HG02840 (cell line): Measurements from ENCODE around the gene TRIP11.

Source experiments
- ATAC-seq: cut with Tn5 transposase; IDR thresholded peaks from one replicate; pipeline ENCODE4 v1.9.1; 2021; ENCODE audit warnings: mild to moderate bottlenecking, moderate library complexity, moderate number of reproducible peaks; ENCODE audit not compliant: unreplicated experiment, low FRiP score

Gene TRIP11

DNA sequence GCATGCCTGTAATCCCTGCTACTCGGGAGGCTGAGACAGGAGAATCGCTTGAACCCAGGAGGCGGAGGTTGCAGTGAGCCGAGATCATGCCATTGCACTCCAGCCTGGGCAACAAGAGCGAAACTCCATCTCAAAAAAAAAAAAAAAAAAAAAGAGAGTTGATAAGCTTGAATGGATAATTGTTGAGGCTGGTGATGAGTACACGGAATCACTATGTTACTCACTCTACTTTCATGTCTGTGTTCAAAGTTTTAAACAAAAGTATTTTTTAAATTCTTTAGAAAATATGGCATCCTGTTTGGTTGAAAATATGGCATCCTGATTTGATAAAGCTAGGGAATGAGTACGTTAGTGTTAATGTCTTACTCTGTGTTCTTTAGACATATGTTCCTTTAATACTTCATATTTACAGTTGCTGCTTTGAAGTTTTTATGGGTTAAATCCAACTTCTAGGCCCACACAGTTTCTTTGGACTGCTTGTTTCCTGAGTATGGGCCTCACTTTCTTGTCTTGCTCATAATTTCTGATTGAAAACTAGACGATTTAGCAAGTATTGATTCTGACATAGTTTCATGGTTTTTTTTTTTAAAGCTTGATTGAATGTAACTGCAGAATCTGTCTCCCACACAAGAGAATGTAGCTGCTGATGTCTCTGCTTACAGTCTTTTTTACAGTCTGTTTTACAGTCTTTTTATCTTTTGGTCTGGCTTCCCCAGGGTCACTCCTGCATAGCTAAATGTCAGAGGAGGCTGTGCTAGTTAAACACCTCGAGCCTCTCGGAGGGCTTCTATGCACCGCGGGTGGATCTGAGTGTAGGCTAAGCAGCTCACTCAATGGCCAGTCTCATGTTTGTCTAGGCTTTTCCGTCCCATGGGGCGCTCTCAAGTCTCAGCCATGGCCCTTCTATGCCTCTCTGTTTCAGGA is 78.3 kb downstream of the TRIP11 start:
- ATAC-seq, result no peak

DNA sequence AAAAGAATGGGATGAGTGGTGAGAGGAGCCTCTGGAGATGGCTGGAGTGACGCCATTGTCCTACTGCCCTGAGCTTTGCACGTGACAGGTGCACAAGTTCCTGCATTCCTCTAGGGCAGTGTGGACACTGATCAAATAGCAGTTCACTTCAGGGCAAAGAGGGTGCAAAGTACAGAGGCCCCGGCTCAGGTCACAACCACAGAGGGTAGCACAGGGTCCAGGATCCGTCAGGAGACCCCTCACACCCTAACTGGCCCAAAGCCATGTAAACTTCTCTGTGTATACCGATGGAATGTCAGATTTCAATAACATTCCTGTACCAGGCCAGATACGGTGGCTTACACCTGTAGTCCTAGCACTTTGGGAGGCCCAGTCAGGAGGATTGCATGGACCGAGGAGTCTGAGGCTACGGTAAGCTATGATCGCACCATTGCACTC is 82.0 kb downstream of the TRIP11 start:
- no peak for ATAC-seq

DNA sequence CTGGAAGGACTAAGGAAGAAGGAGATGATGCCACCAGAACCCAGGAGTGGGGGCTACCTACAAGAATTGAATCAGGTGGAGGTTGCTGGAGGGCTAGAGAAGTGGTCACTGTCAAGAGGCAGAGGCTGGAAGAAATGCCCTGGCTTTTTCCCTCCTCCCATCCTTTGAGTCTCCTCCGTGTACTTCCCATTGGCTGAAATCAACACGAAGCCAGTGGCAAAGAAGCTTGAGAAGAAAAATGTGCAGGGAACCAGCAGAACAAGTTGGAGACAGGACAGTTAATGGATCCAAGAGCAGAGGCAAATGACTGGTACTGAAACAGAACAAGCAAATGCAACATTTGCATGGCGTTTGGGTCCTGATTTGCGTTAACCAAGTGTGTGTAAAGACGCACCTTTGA is 83.2 kb downstream of the TRIP11 start:
- no peak for ATAC-seq

GRCh38 chr14:91955168-91955567 is 84.7 kb downstream of the TRIP11 start:
- no peak for ATAC-seq

DNA sequence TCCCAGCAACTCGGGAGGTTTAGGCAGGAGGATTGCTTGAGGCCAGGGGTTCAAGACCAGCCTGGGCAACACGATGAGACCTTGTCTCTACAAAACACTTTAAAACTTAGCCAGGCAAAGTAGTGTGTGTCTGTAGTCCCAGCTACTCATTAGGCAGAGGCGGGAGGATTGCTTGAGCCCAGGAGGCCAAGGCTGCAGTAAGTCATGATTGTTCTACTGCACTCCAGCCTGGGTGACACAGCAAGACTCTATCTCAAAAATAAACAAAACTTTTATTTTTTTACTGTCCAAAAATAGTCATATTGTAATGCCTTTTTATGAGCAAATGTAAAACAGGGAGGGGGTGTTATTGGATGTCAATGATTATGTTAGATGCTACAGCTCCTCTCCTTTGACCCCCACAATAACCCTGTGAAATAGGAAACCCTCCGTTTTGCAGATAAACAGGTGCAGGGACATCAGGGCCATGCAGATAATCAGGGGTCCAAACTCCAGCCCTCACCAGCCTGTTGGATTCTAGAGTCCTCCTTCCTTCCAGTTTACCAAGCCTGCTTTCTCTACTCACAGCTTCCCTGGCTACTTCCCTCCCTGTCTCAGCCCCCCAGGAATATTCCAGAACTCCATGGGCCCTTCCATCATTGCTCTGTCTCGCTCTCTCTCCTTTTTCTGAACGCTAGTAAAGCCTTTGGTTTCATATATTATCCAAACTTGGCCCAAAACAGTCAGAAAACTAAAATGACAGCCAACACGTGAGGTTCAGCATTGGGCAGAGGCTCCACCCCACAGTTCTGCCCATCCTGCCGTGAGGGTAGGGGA is 86.5 kb downstream of the TRIP11 start:
- ATAC-seq, result no peak

DNA sequence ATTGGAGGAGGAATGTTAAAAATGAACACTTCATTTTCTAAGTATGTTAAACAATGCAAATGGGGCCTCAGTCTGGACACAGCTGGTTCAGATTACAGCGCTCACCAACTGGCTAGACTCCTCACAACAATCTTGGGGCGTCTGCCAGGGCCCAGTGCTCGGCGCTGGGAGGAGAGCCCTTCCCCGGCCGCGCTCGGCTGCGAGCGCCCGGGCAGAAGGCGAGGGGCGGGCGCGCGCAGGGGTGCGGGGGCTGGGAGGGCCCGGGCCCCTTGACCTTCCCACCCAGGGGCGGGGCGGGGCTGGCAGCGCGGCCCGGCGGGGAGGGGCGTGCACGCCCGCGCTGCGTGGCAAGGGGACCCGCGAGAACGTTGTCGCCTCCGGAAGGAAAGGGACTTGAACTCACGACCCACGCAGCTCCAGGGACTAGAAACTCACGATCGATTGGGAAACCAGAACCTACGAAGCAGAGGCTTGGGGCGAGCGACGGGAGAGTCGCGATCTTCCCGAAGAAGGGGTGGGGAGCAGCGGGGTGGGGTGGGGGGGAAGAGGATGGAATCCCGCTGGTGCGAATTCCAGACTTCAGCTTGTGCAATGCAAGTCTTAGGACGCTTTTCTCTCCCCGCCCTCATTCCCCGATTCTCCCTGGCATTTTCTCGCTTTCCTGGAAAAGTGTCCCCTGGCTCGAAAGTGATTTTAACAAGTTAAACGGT is 92.2 kb downstream of the TRIP11 start, which contains the start of gene FBLN5:
FBLN5 (minus strand) TSS at position 220 of the 710 bp plus-strand sequence. CDS start 465 bp downstream, outside the sequence.
- no peak for ATAC-seq

DNA sequence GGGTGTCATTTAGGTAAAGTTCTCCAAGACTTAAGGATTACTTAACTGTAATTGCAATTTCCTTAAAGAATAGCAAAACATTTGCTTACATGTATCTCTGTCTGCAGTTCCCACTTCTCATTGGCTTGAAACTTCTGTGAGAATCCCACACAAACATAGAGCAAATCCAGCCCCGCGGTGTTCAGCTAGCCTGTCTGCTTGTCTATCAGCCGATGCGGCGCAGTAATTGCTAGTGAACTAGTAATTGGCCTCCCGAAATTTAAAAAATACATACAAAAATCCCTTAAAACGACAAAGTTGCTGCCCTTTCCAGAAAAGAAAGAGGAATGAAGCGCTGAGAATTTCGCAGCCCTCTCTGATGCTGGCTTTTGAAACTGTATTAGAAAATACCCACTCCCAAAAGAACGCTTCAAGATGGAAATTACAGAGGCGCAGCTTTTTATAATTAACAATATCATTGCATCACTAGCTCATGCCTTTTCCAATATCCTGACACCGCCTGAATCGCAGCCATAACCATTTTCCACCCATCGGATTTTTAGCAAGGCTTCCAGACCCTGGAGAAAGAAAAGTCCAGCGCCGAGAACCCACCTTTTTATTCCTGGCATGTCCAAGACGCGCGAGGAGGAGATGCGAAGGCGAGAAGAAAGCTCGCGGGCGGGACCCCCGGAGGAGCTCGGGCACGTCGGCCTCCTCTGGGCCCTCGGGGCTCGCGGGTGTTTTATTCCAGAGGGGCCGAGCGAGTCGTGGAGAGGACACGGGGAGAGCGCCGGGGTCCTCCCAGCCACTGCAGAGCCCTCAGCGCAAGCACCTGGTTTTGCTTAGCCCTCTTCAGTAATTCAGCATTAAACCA is 93.0 kb downstream of the TRIP11 start:
- no peak for ATAC-seq

DNA sequence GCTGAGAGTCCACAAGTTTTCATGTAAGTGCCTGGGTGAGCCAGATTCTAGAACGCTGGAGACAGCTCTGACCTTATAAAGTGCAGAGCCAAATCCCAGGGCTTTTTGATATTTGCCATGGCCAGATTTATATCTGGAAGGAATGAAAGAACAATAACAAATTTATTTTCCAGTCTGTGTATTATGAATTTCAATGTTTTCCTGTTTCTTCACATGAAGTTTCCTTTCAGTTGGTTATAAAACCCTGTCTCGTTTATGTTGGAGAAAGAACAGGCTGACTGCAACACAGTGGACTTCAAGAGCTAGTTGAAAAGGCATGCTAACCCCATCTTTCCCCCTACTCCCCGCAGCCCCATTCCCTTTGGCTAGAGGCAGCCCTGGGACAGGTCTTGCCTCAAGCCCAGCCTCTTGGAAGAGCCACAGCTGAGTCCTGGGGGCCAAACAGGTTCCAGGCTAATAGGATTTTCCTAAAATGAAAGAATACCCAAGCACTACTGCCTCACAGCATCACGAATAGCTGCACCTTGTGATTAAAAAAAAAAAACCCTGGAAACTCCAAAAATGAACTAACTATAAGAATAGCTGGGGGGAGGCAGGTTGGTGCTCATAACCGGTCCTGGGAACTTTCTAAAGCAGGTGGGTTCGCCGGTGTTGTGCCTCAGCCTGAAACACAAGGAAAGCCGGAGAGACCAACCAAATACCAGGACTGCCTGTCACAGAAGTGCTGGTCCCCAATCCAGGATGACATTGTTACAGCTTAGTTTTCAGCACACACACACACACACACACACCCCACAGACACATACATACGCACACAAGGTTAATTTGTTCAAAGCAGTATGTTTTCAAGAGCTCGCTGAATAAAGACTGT is 93.9 kb downstream of the TRIP11 start:
- no peak for ATAC-seq

GRCh38 chr14:91942946-91943345 is 96.9 kb downstream of the TRIP11 start:
- no peak for ATAC-seq

DNA sequence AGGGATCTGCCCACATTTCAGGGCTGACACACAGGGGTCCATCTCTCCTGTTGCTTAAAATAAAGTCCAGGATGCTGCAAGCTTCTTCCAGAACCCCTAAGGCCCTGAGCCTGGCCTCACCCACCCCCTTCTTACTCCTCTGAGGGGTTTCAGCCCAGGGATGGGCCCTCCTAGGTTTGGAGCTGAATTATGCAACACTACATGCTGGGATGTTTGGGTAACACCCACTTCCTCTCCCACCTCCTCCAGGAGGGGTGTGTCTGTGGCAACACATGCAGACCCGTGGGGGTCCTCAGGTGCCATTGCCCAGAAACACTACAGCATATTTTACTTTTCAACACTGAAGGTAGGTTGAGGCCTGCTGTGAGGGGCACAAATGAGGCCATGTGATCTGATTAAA is 97.7 kb downstream of the TRIP11 start:
- ATAC-seq, result no peak

- no peak for ATAC-seq
Observed at GRCh38 chr14:91940209-91940608, 99.7 kb downstream of the TRIP11 start.

- ATAC-seq, result no peak
Observed at GRCh38 chr14:91935586-91935985, 104.3 kb downstream of the TRIP11 start.

GRCh38 chr14:91934554-91935285 is 105.1 kb downstream of the TRIP11 start:
- no peak for ATAC-seq

DNA sequence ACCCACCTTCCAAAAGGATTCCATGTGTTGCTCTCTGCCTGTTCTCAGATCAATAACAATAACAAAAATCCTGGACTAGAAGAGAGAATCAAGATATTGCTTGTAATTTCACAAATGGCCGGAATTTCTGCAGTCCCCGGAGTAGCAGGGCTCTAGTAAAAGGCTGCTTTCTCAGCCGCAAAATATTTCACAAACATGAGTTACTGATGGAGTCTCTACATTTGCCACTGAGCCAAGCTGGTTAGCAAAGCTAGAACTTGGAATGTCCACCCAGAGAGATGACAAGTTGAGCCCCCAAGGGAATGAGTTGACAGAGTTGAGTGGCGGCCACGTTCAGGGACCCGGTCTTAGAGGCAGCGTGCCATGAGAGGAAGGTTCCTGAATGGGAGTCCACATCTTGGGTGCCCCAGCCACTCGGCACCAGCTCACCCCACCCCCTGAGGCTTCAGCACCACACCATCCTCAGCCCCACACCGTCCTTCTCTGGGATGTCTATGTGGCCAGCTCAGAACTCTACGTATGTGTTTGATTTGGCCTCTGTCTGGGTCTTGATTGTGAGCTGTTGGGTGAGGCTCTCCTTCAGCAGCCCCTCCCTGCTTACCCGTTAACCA is 108.3 kb downstream of the TRIP11 start:
- no peak for ATAC-seq

DNA sequence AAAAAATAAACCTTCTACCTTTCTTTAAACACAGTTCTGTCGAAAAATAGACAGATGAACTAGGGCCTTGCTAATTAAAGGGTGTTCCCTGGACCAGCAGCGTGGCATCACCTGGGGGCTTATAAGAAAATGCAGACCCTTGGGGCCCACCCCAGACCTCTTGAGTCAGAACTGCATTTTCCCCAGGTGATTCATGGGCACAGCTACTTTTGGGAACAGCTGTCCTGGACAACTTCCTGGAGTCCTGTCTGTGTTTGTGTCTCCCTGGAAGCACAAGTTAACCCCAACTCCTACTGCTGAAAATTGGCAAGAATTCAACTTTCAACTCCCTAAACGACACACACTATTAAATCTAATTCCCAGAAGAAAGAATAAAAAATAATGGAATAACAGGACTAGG is 110.2 kb downstream of the TRIP11 start:
- no peak for ATAC-seq

- no peak for ATAC-seq
Observed at GRCh38 chr14:91927800-91928199, 112.1 kb downstream of the TRIP11 start.

DNA sequence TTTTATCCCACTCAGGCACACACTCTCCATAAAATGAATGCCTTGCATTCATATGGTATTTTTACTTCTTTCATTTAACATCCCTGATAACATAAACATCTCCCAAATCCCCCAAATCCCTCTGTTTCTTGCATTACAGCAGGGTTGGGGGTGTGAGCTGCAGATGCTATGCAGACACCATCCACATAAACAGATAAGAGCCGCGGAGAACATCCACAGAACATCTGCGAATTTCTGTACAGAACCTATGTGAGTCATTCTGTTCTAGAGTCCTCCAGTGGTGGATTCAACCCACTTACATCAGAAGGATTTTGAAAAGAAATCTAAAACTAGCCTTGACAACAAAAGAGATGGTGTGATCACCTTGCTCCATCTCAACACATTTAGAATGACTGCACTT is 112.7 kb downstream of the TRIP11 start:
- no peak for ATAC-seq
